ENCODE data around the gene MCAM.
A peak's percentile ranks its signal among the peaks of the same experiment; 100 is the strongest.

Gene MCAM

DNA sequence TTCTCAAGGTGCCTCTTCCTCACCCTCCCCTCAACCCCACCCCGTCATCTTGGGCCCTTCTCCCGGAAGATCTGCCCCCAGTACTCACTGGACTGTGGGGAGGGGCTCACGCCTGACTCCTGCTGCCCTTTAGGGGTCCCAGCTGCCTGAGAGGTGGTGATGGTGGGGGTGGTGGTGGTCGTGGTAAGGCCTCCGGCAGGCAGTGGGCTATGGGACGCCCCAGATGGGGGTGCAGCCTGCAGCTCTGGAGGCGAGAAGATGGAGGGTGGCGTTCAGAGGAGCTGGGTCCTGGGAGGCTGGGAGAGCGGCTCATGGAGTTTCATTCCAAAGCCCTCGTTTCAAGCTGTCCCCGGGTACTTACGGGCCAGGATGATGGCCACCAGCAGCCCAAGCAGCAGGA, 28.8 kb upstream of the MCAM start:
- no peak overlapping the region for H3K4me2 ChIP-seq (ENCODE audit: insufficient read depth, low read length, poor library complexity, severe bottlenecking)
- H3K9ac ChIP-seq (ENCODE audit: low read depth, low read length, poor library complexity), result peak overlapping the region; percentile 54
- H3K4me3 ChIP-seq (ENCODE audit: low read length in 2 of 2), result no peak overlapping the region
- no peaks in the 10 kb centered on the region for H3K36me3 ChIP-seq (replicated peaks in 1 of 2; ENCODE audit: control insufficient read depth in 2 of 2, insufficient read depth in 2 of 2, low read length in 2 of 2)
- H3K27ac ChIP-seq (replicated peaks; ENCODE audit: low read length), result no peak overlapping the region
- H3K9me3 ChIP-seq (replicated peaks in 1 of 2; ENCODE audit: control insufficient read depth in 2 of 2, insufficient read depth in 1 of 2, low read depth in 1 of 2, low read length in 2 of 2), result peaks cover 0 to 1% of the 10 kb centered on the region in 2 donors
- no peak overlapping the region for H4K8ac ChIP-seq (ENCODE audit: low read depth, low read length)
- peak overlapping the region; percentile 98 for H2BK12ac ChIP-seq (ENCODE audit: low read length)
- H2BK120ac ChIP-seq (ENCODE audit: low read depth, low read length), result peak overlapping the region; percentile 58
- H3K79me1 ChIP-seq (ENCODE audit: low read depth, low read length), result no peaks in the 10 kb centered on the region
- H3K4me1 ChIP-seq (ENCODE audit: control insufficient read depth in 2 of 2, insufficient read depth in 1 of 2, low read depth in 1 of 2, low read length in 2 of 2), result peaks cover 7 to 13% of the 10 kb centered on the region in 2 donors
- WGBS, 2 donors (ENCODE audit: extremely low coverage in 2 of 2, insufficient read length in 2 of 2, insufficient replicate concordance in 1 of 2), result no CpG with 5 or more reads among the region's 12 CpGs
- peak overlapping the region; percentile 55 for H3K18ac ChIP-seq (ENCODE audit: low read length)
- DNase-seq (ENCODE audit: low spot score), result no peak
- H3K4ac ChIP-seq (ENCODE audit: low read length), result no peak overlapping the region
- no peak overlapping the region for H3K23ac ChIP-seq (ENCODE audit: low read depth, low read length, poor library complexity)
- H3K14ac ChIP-seq (ENCODE audit: low read length), result no peak overlapping the region
- peak overlapping the region; percentile 3 for H2AK5ac ChIP-seq (ENCODE audit: low read depth, low read length)
- no peak overlapping the region for H2BK5ac ChIP-seq (ENCODE audit: low read length)
- no peak overlapping the region for H2AFZ ChIP-seq (ENCODE audit: low read length)
- no peak overlapping the region for H4K91ac ChIP-seq (ENCODE audit: low read depth, low read length, poor library complexity)
- peak overlapping the region; percentile 93 for H2BK15ac ChIP-seq (ENCODE audit: low read length)
- peaks cover under 1 to 73% (median 23%) of the 10 kb centered on the region in 3 experiments for H3K27me3 ChIP-seq (ENCODE audit: control insufficient read depth in 3 of 3, insufficient read depth in 3 of 3, low read depth in 1 of 3, low read length in 3 of 3)

DNA sequence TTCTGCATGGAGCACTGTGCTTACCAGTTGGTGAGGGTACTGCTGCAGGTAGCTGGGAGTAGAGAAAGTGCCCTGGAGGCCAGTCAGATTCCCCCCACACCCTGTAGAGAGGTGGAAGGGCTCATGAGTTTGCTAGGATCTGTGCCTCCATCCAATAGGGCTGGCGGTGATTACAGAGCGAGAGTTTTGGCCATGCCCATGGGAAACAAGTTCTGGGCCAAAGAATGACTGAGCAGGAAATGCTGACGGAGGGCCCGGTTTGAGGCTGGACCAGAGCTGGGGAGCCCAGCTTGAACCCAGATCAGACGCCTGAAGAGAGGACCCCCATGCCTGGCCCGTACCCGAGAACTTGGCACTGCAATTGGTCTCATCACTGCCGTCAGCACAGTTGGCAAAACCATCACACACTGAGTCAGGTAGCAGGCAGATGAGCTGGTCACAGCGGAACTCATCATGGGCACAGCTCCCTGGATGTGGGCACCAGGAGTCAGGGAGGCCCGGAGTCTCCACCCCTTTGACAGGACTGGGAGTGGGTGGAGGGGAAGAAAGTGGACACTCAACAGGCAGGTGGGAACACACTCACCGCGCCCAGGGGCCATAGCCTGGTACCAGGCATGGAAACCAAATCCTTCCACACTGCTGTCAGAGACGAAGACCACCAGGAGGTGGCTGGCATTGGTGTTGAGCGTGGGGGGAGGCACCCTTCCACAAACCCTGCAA, 27.5 kb upstream of the MCAM start:
- Histone ChIP-seq H3K27me3 (ENCODE audit: control insufficient read depth in 3 of 3, insufficient read depth in 3 of 3, low read depth in 1 of 3, low read length in 3 of 3) (peaks cover 3 to 76% (median 31%) of the 10 kb centered on the region in 3 experiments), H2BK5ac (ENCODE audit: low read length) (no peak overlapping the region), H2BK15ac (ENCODE audit: low read length) (peak overlapping the region; percentile 65), H3K4ac (ENCODE audit: low read length) (no peak overlapping the region), H4K8ac (ENCODE audit: low read depth, low read length) (no peak overlapping the region), H3K23ac (ENCODE audit: low read depth, low read length, poor library complexity) (peak overlapping the region; percentile 6), H3K4me3 (ENCODE audit: low read length in 2 of 2) (no peak overlapping the region), H3K36me3 (replicated peaks in 1 of 2; ENCODE audit: control insufficient read depth in 2 of 2, insufficient read depth in 2 of 2, low read length in 2 of 2) (no peaks in the 10 kb centered on the region), H3K18ac (ENCODE audit: low read length) (peak overlapping the region; percentile 33), H3K9ac (ENCODE audit: low read depth, low read length, poor library complexity) (no peak overlapping the region), H3K4me1 (ENCODE audit: control insufficient read depth in 2 of 2, insufficient read depth in 1 of 2, low read depth in 1 of 2, low read length in 2 of 2) (peaks cover 9 to 14% of the 10 kb centered on the region in 2 donors), H3K9me3 (replicated peaks in 1 of 2; ENCODE audit: control insufficient read depth in 2 of 2, insufficient read depth in 1 of 2, low read depth in 1 of 2, low read length in 2 of 2) (no peaks in the 10 kb centered on the region), H2BK120ac (ENCODE audit: low read depth, low read length) (no peak overlapping the region), H3K14ac (ENCODE audit: low read length) (no peak overlapping the region), H2AFZ (ENCODE audit: low read length) (no peak overlapping the region), H4K91ac (ENCODE audit: low read depth, low read length, poor library complexity) (peak overlapping the region; percentile 75), H2AK5ac (ENCODE audit: low read depth, low read length) (peak overlapping the region; percentile 36), H3K4me2 (ENCODE audit: insufficient read depth, low read length, poor library complexity, severe bottlenecking) (no peak overlapping the region), H3K79me1 (ENCODE audit: low read depth, low read length) (peaks cover 1% of the 10 kb centered on the region), H3K27ac (replicated peaks; ENCODE audit: low read length) (no peak overlapping the region), H2BK12ac (ENCODE audit: low read length) (no peak overlapping the region)
- no peak for DNase-seq (ENCODE audit: low spot score)
- WGBS, 2 donors (ENCODE audit: extremely low coverage in 2 of 2, insufficient read length in 2 of 2, insufficient replicate concordance in 1 of 2), result no CpG with 5 or more reads among the region's 14 CpGs

DNA sequence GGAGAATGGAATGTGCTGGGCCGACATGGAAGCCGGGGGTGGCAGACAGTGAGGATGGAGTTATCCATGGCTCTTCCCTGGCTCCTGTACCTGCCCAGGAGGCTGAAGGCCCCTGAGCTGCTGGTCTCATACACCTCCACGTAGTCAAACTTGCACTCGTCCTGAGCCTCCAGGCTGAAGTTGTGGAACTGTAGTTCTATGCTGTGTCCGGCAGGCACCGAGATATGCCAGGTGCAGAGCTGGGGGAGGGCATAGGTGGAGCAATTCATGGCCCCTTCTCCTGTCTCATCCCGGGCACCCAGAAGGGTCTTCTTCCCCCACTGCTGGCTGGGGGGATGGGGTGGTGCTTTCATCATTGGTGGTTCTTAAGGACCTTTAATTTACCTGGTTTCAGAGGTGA, 26.8 kb upstream of the MCAM start:
- Histone ChIP-seq H2AFZ (ENCODE audit: low read length) (no peak overlapping the region), H3K27me3 (ENCODE audit: control insufficient read depth in 3 of 3, insufficient read depth in 3 of 3, low read depth in 1 of 3, low read length in 3 of 3) (peaks cover 6 to 76% (median 35%) of the 10 kb centered on the region in 3 experiments), H2BK12ac (ENCODE audit: low read length) (no peak overlapping the region), H3K4me2 (ENCODE audit: insufficient read depth, low read length, poor library complexity, severe bottlenecking) (no peak overlapping the region), H3K18ac (ENCODE audit: low read length) (peak overlapping the region; percentile 32), H3K36me3 (replicated peaks in 1 of 2; ENCODE audit: control insufficient read depth in 2 of 2, insufficient read depth in 2 of 2, low read length in 2 of 2) (no peaks in the 10 kb centered on the region), H3K27ac (replicated peaks; ENCODE audit: low read length) (no peak overlapping the region), H3K14ac (ENCODE audit: low read length) (no peak overlapping the region), H4K8ac (ENCODE audit: low read depth, low read length) (no peak overlapping the region), H3K9ac (ENCODE audit: low read depth, low read length, poor library complexity) (no peak overlapping the region), H2BK5ac (ENCODE audit: low read length) (no peak overlapping the region), H3K23ac (ENCODE audit: low read depth, low read length, poor library complexity) (no peak overlapping the region), H3K9me3 (replicated peaks in 1 of 2; ENCODE audit: control insufficient read depth in 2 of 2, insufficient read depth in 1 of 2, low read depth in 1 of 2, low read length in 2 of 2) (no peaks in the 10 kb centered on the region), H2BK15ac (ENCODE audit: low read length) (no peak overlapping the region), H4K91ac (ENCODE audit: low read depth, low read length, poor library complexity) (no peak overlapping the region), H3K4me1 (ENCODE audit: control insufficient read depth in 2 of 2, insufficient read depth in 1 of 2, low read depth in 1 of 2, low read length in 2 of 2) (peaks cover 9 to 21% of the 10 kb centered on the region in 2 donors), H3K4me3 (ENCODE audit: low read length in 2 of 2) (no peak overlapping the region), H3K4ac (ENCODE audit: low read length) (no peak overlapping the region), H3K79me1 (ENCODE audit: low read depth, low read length) (peaks cover 2% of the 10 kb centered on the region), H2BK120ac (ENCODE audit: low read depth, low read length) (no peak overlapping the region), H2AK5ac (ENCODE audit: low read depth, low read length) (peak overlapping the region; percentile 42)
- WGBS, 2 donors (ENCODE audit: extremely low coverage in 2 of 2, insufficient read length in 2 of 2, insufficient replicate concordance in 1 of 2), result no CpG with 5 or more reads among the region's 7 CpGs
- DNase-seq (ENCODE audit: low spot score), result no peak

DNA sequence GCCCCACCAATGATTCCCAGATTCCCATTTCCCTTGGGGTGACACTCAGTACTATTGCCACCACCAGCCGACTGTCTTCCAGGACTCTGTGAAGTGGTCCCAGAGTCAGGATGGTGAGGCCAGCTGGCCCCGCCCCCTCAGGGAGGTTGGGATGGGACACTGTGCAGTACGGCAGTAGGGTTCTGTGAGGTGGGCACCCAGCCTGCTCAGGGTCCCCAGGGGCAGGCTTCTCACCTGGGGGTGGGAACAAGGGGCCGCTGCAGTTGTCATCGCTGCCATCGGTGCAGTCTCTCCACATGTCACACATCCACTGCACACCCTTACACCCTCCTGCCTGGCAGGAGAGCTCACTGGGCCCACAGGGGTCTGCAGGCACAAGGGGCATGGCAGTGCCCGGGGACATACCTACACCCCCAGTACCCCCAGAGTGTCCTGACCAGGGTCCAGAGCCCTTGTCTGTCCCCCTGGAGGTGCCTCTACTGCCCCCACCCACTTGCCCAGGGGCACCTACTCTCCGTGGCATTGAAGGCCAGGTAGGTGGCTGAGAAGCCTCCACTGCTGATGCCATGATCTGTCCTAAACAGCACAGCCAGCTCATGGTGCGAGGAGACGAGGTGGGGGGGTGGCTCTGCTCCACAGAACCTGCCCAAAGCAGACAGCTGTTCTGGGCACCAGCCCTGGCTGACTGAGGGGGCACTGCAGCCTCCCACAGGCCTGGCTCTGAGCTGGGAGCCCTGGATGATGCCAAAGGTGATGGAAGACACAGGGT, 25.6 kb upstream of the MCAM start:
- H3K4ac ChIP-seq (ENCODE audit: low read length), result no peak overlapping the region
- H4K8ac ChIP-seq (ENCODE audit: low read depth, low read length), result no peak overlapping the region
- H3K4me2 ChIP-seq (ENCODE audit: insufficient read depth, low read length, poor library complexity, severe bottlenecking), result no peak overlapping the region
- H3K27me3 ChIP-seq (ENCODE audit: control insufficient read depth in 3 of 3, insufficient read depth in 3 of 3, low read depth in 1 of 3, low read length in 3 of 3), result peaks cover 6 to 70% (median 35%) of the 10 kb centered on the region in 3 experiments
- H3K79me1 ChIP-seq (ENCODE audit: low read depth, low read length), result peaks cover 2% of the 10 kb centered on the region
- H2BK12ac ChIP-seq (ENCODE audit: low read length), result peak overlapping the region; percentile 43
- H3K4me1 ChIP-seq (ENCODE audit: control insufficient read depth in 2 of 2, insufficient read depth in 1 of 2, low read depth in 1 of 2, low read length in 2 of 2), result peaks cover 16 to 27% of the 10 kb centered on the region in 2 donors
- no peak overlapping the region for H3K4me3 ChIP-seq (ENCODE audit: low read length in 2 of 2)
- H3K9me3 ChIP-seq (replicated peaks in 1 of 2; ENCODE audit: control insufficient read depth in 2 of 2, insufficient read depth in 1 of 2, low read depth in 1 of 2, low read length in 2 of 2), result no peaks in the 10 kb centered on the region
- WGBS, 2 donors (ENCODE audit: extremely low coverage in 2 of 2, insufficient read length in 2 of 2, insufficient replicate concordance in 1 of 2), result no CpG with 5 or more reads among the region's 10 CpGs
- DNase-seq (ENCODE audit: low spot score), result no peak
- H2BK15ac ChIP-seq (ENCODE audit: low read length), result peak overlapping the region; percentile 38
- H3K9ac ChIP-seq (ENCODE audit: low read depth, low read length, poor library complexity), result no peak overlapping the region
- H3K36me3 ChIP-seq (replicated peaks in 1 of 2; ENCODE audit: control insufficient read depth in 2 of 2, insufficient read depth in 2 of 2, low read length in 2 of 2), result peaks cover 0 to under 1% of the 10 kb centered on the region in 2 donors
- peak overlapping the region; percentile 91 for H2AK5ac ChIP-seq (ENCODE audit: low read depth, low read length)
- H2BK120ac ChIP-seq (ENCODE audit: low read depth, low read length), result no peak overlapping the region
- no peak overlapping the region for H3K14ac ChIP-seq (ENCODE audit: low read length)
- H3K18ac ChIP-seq (ENCODE audit: low read length), result peak overlapping the region; percentile 81
- H2AFZ ChIP-seq (ENCODE audit: low read length), result no peak overlapping the region
- no peak overlapping the region for H3K27ac ChIP-seq (replicated peaks; ENCODE audit: low read length)
- H4K91ac ChIP-seq (ENCODE audit: low read depth, low read length, poor library complexity), result no peak overlapping the region
- peak overlapping the region; percentile 74 for H3K23ac ChIP-seq (ENCODE audit: low read depth, low read length, poor library complexity)
- peak overlapping the region; percentile 45 for H2BK5ac ChIP-seq (ENCODE audit: low read length)
